ENCODE data around the gene C1QL4.
A peak's percentile ranks its signal among the peaks of the same experiment; 100 is the strongest.
"Not testable (repeated sequence)": the region's sequence is repeated elsewhere in the genome, so short reads cannot be mapped to it uniquely, and the experiment has no call there.

Gene C1QL4

GRCh38 chr12:49336645-49337584 lies at the start of gene C1QL4:
C1QL4 (minus strand) TSS chr12:49337188; CDS start chr12:49336477, 711 bp downstream.
- DNase-seq = peak; percentile 86

- DNase-seq = not testable (repeated sequence)
Measured at GRCh38 chr12:49380184-49380583, 43.2 kb upstream of the C1QL4 start.

- no peak for DNase-seq
Measured at GRCh38 chr12:49377386-49377785, 40.4 kb upstream of the C1QL4 start.

GRCh38 chr12:49375406-49375805 lies 38.4 kb upstream of the C1QL4 start:
- no peak for DNase-seq

GRCh38 chr12:49370539-49370938 lies 33.6 kb upstream of the C1QL4 start:
- DNase-seq = no peak

GRCh38 chr12:49369411-49370145 lies 32.6 kb upstream of the C1QL4 start:
- DNase-seq = peak; percentile 45

GRCh38 chr12:49368240-49368600 lies 31.2 kb upstream of the C1QL4 start:
- DNase-seq = no peak

GRCh38 chr12:49367381-49368239 lies 30.6 kb upstream of the C1QL4 start, which contains the start of gene SPATS2:
SPATS2 (plus strand) TSS chr12:49367462; CDS start chr12:49461013, 93,551 bp downstream.
- DNase-seq = peak; percentile 64

- DNase-seq = peak; percentile 96
Measured at GRCh38 chr12:49366652-49367380, 29.8 kb upstream of the C1QL4 start.

GRCh38 chr12:49366096-49366651 lies 29.2 kb upstream of the C1QL4 start:
- no peak for DNase-seq

GRCh38 chr12:49365542-49365941 lies 28.6 kb upstream of the C1QL4 start:
- DNase-seq = no peak

- no peak for DNase-seq
Measured at GRCh38 chr12:49364989-49365388, 28.0 kb upstream of the C1QL4 start.

GRCh38 chr12:49362077-49362476 lies 25.1 kb upstream of the C1QL4 start:
- DNase-seq = no peak

- no peak for DNase-seq
Measured at GRCh38 chr12:49359671-49360070, 22.7 kb upstream of the C1QL4 start.

GRCh38 chr12:49358483-49359141 lies 21.6 kb upstream of the C1QL4 start:
- peak; percentile 86 for DNase-seq

GRCh38 chr12:49357103-49357678 lies 20.2 kb upstream of the C1QL4 start:
- peak; percentile 65 for DNase-seq

- DNase-seq = no peak
Measured at GRCh38 chr12:49355913-49356312, 18.9 kb upstream of the C1QL4 start.

GRCh38 chr12:49352351-49352750 lies 15.4 kb upstream of the C1QL4 start:
- DNase-seq = no peak

GRCh38 chr12:49349266-49349665 lies 12.3 kb upstream of the C1QL4 start:
- no peak for DNase-seq

GRCh38 chr12:49348781-49349180 lies 11.8 kb upstream of the C1QL4 start:
- no peak for DNase-seq

Data from DMS53 (cell line).